Measurements from ENCODE around the gene PLA2G12A.

Gene PLA2G12A

GRCh38 chr4:109748114-109748513 lies 18.2 kb upstream of the PLA2G12A start:
- no peak overlapping the region for H2BK15ac ChIP-seq (replicated peaks; ENCODE audit: low read depth)
- H3K4me1 ChIP-seq (ENCODE audit: control insufficient read depth, low read depth, low read length) = no peaks in the 10 kb centered on the region
- H3K4me3 ChIP-seq (ENCODE audit: low read length) = no peak overlapping the region
- H3K18ac ChIP-seq (ENCODE audit: low read length) = no peak overlapping the region
- no peak overlapping the region for H4K5ac ChIP-seq (ENCODE audit: low read length)
- H3K56ac ChIP-seq (ENCODE audit: low read length) = no peak overlapping the region
- no peaks in the 10 kb centered on the region for H3K36me3 ChIP-seq (ENCODE audit: control insufficient read depth, insufficient read depth, low read length)
- no peak overlapping the region for H3K27ac ChIP-seq (ENCODE audit: low read depth, low read length)
- H3K23ac ChIP-seq (ENCODE audit: low read length) = no peak overlapping the region
- H2BK5ac ChIP-seq (ENCODE audit: low read length) = no peak overlapping the region
- no peak overlapping the region for H3K4ac ChIP-seq (ENCODE audit: low read depth, low read length)
- H3K9ac ChIP-seq (ENCODE audit: low read length) = no peak overlapping the region
- no peak overlapping the region for H3K4me2 ChIP-seq (ENCODE audit: low read length)
- no peak for DNase-seq
- H3K27me3 ChIP-seq (ENCODE audit: insufficient read depth, low read length, poor library complexity) = no peaks in the 10 kb centered on the region
- H2BK120ac ChIP-seq (ENCODE audit: low read depth, low read length) = no peak overlapping the region
- no peaks in the 10 kb centered on the region for H3K79me2 ChIP-seq (ENCODE audit: control insufficient read depth, insufficient read depth, low read length)
- H4K8ac ChIP-seq (ENCODE audit: low read depth, low read length) = no peak overlapping the region
- no peak overlapping the region for H2AK5ac ChIP-seq (ENCODE audit: low read length)
- WGBS (ENCODE audit: extremely low coverage, insufficient coverage, low lambda C conversion rate) = no CpG with 5 or more reads among the region's 1 CpG
- H3K79me1 ChIP-seq (ENCODE audit: low read length) = no peaks in the 10 kb centered on the region

GRCh38 chr4:109746728-109747127 lies 16.9 kb upstream of the PLA2G12A start:
- H3K4me3 ChIP-seq (ENCODE audit: low read length) = no peak overlapping the region
- no peak overlapping the region for H3K9ac ChIP-seq (ENCODE audit: low read length)
- no peak overlapping the region for H2AK5ac ChIP-seq (ENCODE audit: low read length)
- H3K27ac ChIP-seq (ENCODE audit: low read depth, low read length) = no peak overlapping the region
- H3K4me2 ChIP-seq (ENCODE audit: low read length) = no peak overlapping the region
- no peak overlapping the region for H3K56ac ChIP-seq (ENCODE audit: low read length)
- H3K79me2 ChIP-seq (ENCODE audit: control insufficient read depth, insufficient read depth, low read length) = no peaks in the 10 kb centered on the region
- no peak overlapping the region for H2BK15ac ChIP-seq (replicated peaks; ENCODE audit: low read depth)
- no peak overlapping the region for H3K4ac ChIP-seq (ENCODE audit: low read depth, low read length)
- no peak overlapping the region for H2BK5ac ChIP-seq (ENCODE audit: low read length)
- no peaks in the 10 kb centered on the region for H3K36me3 ChIP-seq (ENCODE audit: control insufficient read depth, insufficient read depth, low read length)
- H3K79me1 ChIP-seq (ENCODE audit: low read length) = no peaks in the 10 kb centered on the region
- H3K23ac ChIP-seq (ENCODE audit: low read length) = no peak overlapping the region
- no peaks in the 10 kb centered on the region for H3K4me1 ChIP-seq (ENCODE audit: control insufficient read depth, low read depth, low read length)
- no peak overlapping the region for H4K5ac ChIP-seq (ENCODE audit: low read length)
- no peak overlapping the region for H3K18ac ChIP-seq (ENCODE audit: low read length)
- WGBS (ENCODE audit: extremely low coverage, insufficient coverage, low lambda C conversion rate) = no CpG with 5 or more reads among the region's 2 CpGs
- DNase-seq = no peak
- H4K8ac ChIP-seq (ENCODE audit: low read depth, low read length) = no peak overlapping the region
- no peak overlapping the region for H2BK120ac ChIP-seq (ENCODE audit: low read depth, low read length)
- no peaks in the 10 kb centered on the region for H3K27me3 ChIP-seq (ENCODE audit: insufficient read depth, low read length, poor library complexity)

- no peak overlapping the region for H2AK5ac ChIP-seq (ENCODE audit: low read length)
- no peak overlapping the region for H3K4me2 ChIP-seq (ENCODE audit: low read length)
- no peak overlapping the region for H3K23ac ChIP-seq (ENCODE audit: low read length)
- H3K4ac ChIP-seq (ENCODE audit: low read depth, low read length) = no peak overlapping the region
- H4K8ac ChIP-seq (ENCODE audit: low read depth, low read length) = no peak overlapping the region
- H3K18ac ChIP-seq (ENCODE audit: low read length) = no peak overlapping the region
- H3K27ac ChIP-seq (ENCODE audit: low read depth, low read length) = no peak overlapping the region
- no peak overlapping the region for H2BK5ac ChIP-seq (ENCODE audit: low read length)
- no peaks in the 10 kb centered on the region for H3K36me3 ChIP-seq (ENCODE audit: control insufficient read depth, insufficient read depth, low read length)
- no peak overlapping the region for H3K4me3 ChIP-seq (ENCODE audit: low read length)
- H3K56ac ChIP-seq (ENCODE audit: low read length) = no peak overlapping the region
- H2BK15ac ChIP-seq (replicated peaks; ENCODE audit: low read depth) = no peak overlapping the region
- no peak overlapping the region for H3K9ac ChIP-seq (ENCODE audit: low read length)
- no peak for DNase-seq
- H3K79me2 ChIP-seq (ENCODE audit: control insufficient read depth, insufficient read depth, low read length) = no peaks in the 10 kb centered on the region
- H3K4me1 ChIP-seq (ENCODE audit: control insufficient read depth, low read depth, low read length) = no peaks in the 10 kb centered on the region
- no peak overlapping the region for H2BK120ac ChIP-seq (ENCODE audit: low read depth, low read length)
- no peaks in the 10 kb centered on the region for H3K27me3 ChIP-seq (ENCODE audit: insufficient read depth, low read length, poor library complexity)
- no peaks in the 10 kb centered on the region for H3K79me1 ChIP-seq (ENCODE audit: low read length)
- no peak overlapping the region for H4K5ac ChIP-seq (ENCODE audit: low read length)
Measured at GRCh38 chr4:109745830-109746229, 16.0 kb upstream of the PLA2G12A start.

- no peak overlapping the region for H2BK120ac ChIP-seq (ENCODE audit: low read depth, low read length)
- H3K4me2 ChIP-seq (ENCODE audit: low read length) = no peak overlapping the region
- H3K79me1 ChIP-seq (ENCODE audit: low read length) = no peaks in the 10 kb centered on the region
- no peak overlapping the region for H2BK5ac ChIP-seq (ENCODE audit: low read length)
- H3K4ac ChIP-seq (ENCODE audit: low read depth, low read length) = no peak overlapping the region
- no peak overlapping the region for H3K27ac ChIP-seq (ENCODE audit: low read depth, low read length)
- no peak overlapping the region for H4K5ac ChIP-seq (ENCODE audit: low read length)
- no peak overlapping the region for H3K18ac ChIP-seq (ENCODE audit: low read length)
- no peaks in the 10 kb centered on the region for H3K79me2 ChIP-seq (ENCODE audit: control insufficient read depth, insufficient read depth, low read length)
- H3K36me3 ChIP-seq (ENCODE audit: control insufficient read depth, insufficient read depth, low read length) = no peaks in the 10 kb centered on the region
- H2BK15ac ChIP-seq (replicated peaks; ENCODE audit: low read depth) = no peak overlapping the region
- no peak overlapping the region for H3K4me3 ChIP-seq (ENCODE audit: low read length)
- H2AK5ac ChIP-seq (ENCODE audit: low read length) = no peak overlapping the region
- H3K27me3 ChIP-seq (ENCODE audit: insufficient read depth, low read length, poor library complexity) = no peaks in the 10 kb centered on the region
- no peak overlapping the region for H4K8ac ChIP-seq (ENCODE audit: low read depth, low read length)
- no peaks in the 10 kb centered on the region for H3K4me1 ChIP-seq (ENCODE audit: control insufficient read depth, low read depth, low read length)
- H3K23ac ChIP-seq (ENCODE audit: low read length) = no peak overlapping the region
- no peak overlapping the region for H3K9ac ChIP-seq (ENCODE audit: low read length)
- H3K56ac ChIP-seq (ENCODE audit: low read length) = no peak overlapping the region
- WGBS (ENCODE audit: extremely low coverage, insufficient coverage, low lambda C conversion rate) = no CpG with 5 or more reads among the region's 3 CpGs
- no peak for DNase-seq
Measured at GRCh38 chr4:109739547-109739946, 9.7 kb upstream of the PLA2G12A start.

- Histone ChIP-seq H3K18ac (ENCODE audit: low read length) (no peak overlapping the region), H3K23ac (ENCODE audit: low read length) (no peak overlapping the region), H3K9ac (ENCODE audit: low read length) (no peak overlapping the region), H3K56ac (ENCODE audit: low read length) (no peak overlapping the region), H2BK120ac (ENCODE audit: low read depth, low read length) (no peak overlapping the region), H3K4me1 (ENCODE audit: control insufficient read depth, low read depth, low read length) (no peaks in the 10 kb centered on the region), H3K4me2 (ENCODE audit: low read length) (no peak overlapping the region), H2BK5ac (ENCODE audit: low read length) (no peak overlapping the region), H3K4me3 (ENCODE audit: low read length) (no peak overlapping the region), H4K8ac (ENCODE audit: low read depth, low read length) (no peak overlapping the region), H3K36me3 (ENCODE audit: control insufficient read depth, insufficient read depth, low read length) (no peaks in the 10 kb centered on the region), H2BK15ac (replicated peaks; ENCODE audit: low read depth) (no peak overlapping the region), H3K79me2 (ENCODE audit: control insufficient read depth, insufficient read depth, low read length) (no peaks in the 10 kb centered on the region), H4K5ac (ENCODE audit: low read length) (no peak overlapping the region), H3K27me3 (ENCODE audit: insufficient read depth, low read length, poor library complexity) (no peaks in the 10 kb centered on the region), H3K27ac (ENCODE audit: low read depth, low read length) (no peak overlapping the region), H3K79me1 (ENCODE audit: low read length) (no peaks in the 10 kb centered on the region), H3K4ac (ENCODE audit: low read depth, low read length) (no peak overlapping the region), H2AK5ac (ENCODE audit: low read length) (no peak overlapping the region)
- no peak for DNase-seq
- no CpG with 5 or more reads among the region's 10 CpGs for WGBS (ENCODE audit: extremely low coverage, insufficient coverage, low lambda C conversion rate)
Measured at GRCh38 chr4:109738104-109738872, 8.4 kb upstream of the PLA2G12A start.

All from mesendoderm (in vitro differentiated cells).